Cerebellar nuclear complex (tissue), 1 donor: ENCODE measurements around the gene CCDC60.
"Not testable (repeated sequence)": the region's sequence is repeated elsewhere in the genome, so short reads cannot be mapped to it uniquely, and the experiment has no call there.

Experiments used
- DNase-seq, 2 experiments: peaks; one replicate each; lab custom pipeline; 2025; lab: John Stamatoyannopoulos, UW

CCDC60 gene

DNA sequence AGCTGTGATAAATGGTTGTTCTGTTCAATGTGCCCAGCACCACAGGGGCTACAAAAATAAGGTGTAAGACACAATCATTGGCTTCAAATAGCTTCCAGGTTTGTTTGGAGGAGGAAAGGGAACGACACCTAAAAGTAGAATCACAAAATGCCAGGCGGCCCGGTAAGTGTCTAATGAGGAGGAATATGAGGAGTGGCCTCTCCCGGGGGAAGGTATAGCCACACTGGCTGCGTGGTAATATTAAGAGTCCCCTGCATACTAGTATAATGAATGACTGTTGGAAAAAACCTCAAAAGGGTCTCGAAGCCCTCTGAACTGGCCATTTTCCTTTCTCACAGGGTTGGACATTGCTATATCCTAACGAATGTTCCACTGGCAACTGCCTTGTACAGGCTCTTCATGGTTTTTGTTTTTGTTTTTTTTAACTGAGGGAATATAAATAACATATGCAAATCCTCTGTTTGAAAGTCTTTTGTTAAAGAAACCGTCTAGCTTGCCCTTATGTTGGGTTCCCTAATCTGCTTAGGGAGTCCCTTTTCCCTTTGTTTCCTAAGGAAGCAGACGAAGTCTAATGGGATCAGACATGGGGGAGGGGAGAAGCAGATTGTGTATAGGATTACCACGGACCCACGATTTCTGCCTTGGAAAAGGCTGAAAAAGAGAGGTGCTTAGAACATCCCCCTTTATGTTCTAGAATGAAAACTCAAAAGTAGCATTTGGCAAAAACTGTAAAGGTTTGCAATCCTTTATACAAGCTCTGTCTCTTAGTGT is 4.2 kb downstream of the CCDC60 start:
- no peak for DNase-seq

DNA sequence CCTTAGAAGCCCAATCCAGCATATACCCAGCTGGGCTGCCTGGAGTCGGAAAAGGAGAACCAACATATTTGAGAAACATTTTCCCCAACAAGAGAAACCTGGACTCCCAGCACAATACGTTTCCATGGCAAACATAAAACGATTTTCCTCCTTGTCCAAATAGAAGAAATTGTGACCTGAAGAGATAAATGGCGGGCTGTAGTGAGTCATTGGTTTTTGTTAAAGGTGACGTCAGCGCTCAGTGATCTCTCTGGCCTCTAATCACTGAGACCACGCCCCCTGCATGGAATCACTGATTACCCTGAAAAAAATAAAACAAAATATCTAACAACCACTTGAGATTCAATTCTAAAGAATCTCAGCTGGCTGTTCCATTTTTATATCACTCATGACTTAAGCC is 6.0 kb downstream of the CCDC60 start:
- DNase-seq, result no peak

DNA sequence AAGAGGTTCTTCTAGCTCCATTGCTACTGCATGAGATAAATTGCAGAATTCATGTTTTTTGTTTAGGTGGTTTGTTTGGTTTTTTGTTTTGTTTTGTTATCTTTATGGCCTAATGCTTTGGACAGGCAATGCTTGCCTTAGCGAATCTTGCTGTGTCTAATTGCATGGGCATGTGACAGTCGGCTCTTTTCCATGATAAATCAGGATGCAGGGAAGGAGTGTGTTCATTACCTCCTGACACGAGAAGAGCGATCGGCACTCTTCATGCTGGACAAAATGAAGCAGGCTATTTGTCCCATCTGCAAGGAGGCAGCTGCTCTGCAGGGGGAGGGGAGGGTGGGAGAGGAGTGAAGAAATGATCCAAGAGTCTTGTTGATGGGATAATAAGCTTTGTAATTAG is 6.5 kb downstream of the CCDC60 start:
- DNase-seq, result no peak

DNA sequence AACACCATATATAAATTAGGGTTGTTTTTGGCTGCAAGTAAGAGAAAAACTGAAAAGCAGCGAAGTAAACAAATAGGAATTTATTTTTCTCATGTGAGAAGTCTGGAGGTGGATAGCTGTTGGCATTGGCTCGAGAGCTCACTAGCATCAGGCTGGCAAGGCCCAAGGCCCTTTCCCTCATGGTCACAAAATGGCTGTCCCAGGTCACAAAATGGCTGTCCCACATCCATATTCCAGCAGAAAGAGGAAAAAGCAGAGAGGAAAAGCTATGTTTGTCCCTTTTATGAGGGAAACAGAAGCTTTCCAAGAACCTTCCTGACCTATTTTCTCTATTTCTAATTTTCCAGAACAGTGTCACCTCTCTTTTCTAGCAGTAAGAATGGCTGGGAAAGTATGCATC is 7.5 kb downstream of the CCDC60 start:
- DNase-seq, result no peak

DNA sequence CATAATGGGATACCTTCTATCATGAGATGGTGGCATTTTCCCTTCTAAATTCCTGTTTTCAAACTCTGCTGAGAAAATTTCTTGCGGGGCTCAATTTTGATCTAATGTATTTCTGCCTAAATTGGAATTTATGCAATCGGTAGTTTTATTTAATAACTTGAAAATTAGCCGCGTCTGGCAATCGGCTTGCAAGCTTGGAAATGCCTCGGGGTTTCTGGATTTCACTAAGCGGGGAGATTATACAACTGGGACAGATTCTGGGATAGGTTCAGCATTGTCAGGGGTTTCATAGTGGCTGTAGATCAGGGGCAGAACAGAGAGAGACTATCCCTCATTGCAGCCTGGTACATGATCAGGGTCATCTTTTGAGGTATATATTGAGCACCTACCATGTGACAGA is 8.6 kb downstream of the CCDC60 start:
- no peak for DNase-seq

DNA sequence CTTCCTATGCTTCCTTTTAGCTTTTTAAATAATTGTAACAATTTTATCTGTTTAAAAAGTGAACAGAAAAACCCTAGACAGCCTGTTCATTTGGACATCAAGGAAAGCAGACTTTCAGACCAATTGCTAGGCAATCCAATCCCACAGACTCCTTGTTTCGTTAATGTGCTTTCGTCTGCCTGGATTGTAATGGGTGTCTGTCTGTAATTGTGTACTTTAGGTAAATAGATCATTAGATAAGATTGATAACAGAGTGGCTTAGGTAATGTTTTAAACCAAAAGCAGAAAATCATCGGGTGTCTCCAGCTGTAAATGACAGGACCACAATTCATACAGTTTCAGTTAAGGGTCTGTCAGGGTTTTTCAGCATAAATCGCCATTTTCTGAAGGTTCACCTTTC is 19.6 kb downstream of the CCDC60 start:
- no peak for DNase-seq

DNA sequence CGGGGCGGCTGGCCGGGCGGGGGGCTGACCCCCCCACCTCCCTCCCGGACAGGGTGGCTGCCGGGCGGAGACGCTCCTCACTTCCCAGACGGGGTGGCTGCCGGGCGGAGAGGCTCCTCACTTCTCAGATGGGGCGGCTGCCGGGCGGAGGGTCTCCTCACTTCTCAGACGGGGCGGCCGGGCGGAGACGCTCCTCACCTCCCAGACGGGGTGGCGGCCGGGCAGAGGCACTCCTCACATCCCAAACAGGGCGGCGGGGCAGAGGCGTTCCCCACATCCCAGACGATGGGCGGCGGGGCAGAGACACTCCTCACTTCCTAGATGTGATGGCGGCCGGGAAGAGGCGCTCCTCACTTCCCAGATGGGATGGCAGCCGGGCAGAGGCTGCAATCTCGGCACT is 25.8 kb downstream of the CCDC60 start:
- DNase-seq, result not testable (repeated sequence)

DNA sequence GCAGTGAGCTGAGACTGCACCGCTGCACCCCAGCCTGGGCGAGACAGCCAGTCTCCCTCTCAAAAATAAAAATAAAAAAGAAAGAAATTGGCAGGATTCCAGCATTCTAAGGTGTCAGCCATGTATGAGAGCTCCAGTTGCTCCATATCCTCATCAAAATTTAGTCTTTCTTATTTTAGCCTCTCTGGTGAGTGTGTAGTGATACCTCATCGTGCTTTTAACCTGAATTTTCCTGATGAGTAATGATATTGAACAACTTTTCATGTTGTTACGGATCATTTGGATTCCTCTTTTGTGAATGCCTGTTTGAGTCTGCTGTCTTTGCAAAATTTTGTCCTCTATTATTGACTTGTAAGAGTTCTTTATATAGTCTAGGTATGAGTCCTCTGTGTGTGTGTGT is 28.5 kb downstream of the CCDC60 start:
- no peak for DNase-seq

DNA sequence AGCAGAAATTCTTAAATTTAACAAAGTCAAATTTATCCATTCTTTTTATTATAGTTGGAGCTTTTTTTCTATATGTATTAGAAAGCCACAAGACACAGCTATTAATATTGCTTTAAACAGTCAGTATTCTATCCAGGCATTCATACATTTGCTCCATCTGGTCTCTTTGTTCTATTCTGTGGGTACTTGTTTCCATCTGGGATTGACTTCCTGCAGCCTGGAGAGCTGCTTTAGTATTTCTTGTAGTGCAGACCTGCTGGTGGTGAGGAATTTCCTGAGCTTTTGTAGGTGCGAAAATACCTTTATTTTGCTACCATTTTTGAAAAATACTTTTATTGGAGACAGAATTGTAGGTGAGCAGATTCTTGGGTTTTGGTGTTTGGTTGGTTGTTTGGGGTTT is 29.0 kb downstream of the CCDC60 start:
- DNase-seq, result no peak

DNA sequence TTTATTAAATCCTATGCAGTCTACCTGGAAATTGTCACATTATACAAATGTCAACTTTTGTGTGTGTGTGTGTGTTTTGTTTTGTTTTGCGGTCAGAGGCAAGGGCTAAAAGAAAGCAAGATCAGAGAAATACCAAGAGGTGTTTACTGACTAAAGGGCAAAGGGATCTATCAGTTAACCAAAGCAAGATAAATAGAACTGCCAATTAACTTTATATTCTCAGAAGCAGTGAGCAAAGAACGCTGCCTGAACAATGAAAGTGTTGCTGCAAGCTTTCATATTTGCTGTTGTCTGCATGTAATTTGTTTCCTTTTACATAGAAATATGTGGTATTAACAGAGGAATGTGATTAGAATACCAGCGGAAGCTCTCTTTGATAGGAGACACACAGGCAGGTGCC is 30.9 kb downstream of the CCDC60 start:
- DNase-seq, result no peak

DNA sequence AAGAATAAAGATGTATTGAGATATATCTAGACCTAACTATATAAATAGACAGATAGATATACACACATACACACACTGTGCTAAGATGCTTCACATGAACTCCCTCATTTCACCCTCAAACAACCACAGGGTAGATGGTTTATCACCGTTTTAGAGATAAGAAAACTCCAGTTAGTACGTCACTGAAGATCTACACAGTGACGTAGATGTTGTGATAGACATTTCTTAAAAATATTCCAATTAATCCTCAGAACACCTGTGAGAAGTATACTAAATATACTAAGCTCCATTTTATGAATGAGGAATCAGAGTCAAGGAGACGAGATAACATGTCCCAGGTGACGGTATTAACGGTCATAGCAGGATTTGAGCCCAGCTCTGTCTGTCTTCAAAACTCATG is 31.5 kb downstream of the CCDC60 start:
- no peak for DNase-seq

DNA sequence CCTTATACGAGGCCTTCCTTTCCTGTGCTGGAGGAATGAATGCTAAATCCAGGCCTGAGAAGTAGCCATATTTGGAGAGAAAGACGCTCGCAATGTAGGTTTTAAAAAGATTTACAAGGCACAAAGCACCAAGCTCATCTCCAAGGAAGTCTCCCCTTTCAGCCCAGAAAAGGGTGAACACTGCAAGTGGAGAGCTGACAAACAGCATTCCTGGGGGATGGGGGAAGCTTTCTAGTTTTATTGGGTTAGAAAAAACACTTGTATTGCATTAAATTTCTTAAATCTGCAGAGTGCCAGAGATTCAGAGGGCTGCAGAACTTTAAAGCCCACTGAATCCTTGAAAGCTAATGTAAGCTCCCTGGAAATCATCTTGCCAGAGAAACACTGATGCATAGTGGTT is 34.6 kb downstream of the CCDC60 start:
- DNase-seq, result no peak

DNA sequence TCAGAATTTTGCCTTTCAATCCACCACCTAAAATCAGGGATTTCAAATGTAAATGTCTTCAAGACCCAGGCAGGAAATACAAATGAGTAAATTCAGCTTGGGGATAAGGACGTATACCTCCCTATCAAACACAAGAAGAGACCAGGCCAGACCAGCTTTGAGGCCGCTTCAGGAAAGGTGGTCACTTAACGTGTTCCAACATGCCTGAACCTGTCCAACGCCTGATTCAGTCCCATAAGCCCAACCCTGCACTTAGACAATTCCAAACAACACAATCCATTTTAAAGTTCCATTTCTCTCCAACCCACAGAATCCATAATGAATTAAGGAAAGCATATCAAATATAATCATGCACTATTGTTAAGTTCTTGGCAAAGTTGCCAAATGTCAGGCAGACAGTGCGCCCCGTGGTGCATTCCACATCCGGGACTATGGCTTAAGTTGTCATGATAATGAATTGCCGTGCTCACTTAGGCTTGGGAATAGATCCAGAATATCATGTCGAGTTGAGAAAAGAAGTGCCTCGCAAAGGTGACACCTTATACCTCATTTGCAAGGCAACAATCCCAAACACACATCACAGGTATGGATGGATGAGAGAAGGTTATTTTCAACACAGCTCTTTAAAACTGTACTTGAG is 35.5 kb downstream of the CCDC60 start:
- no peak for DNase-seq

DNA sequence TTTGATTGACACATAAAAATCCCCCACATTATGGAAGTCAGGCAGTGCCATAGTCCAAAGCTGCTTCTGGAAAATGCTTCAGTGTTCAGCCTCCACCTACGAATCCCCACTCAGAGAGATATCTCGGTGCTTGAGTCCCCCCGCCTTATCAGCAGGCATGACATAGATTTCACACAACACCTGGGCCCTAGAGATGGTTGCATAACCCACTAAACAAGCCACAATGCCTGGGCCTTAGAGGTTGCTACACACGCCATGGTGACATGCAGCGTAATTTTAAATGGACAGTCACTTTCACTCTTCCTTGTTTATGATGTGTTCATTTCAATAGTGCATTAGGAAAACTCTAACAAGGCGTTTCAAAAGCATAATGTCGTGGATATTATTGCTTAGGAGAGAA is 38.0 kb downstream of the CCDC60 start:
- no peak for DNase-seq

DNA sequence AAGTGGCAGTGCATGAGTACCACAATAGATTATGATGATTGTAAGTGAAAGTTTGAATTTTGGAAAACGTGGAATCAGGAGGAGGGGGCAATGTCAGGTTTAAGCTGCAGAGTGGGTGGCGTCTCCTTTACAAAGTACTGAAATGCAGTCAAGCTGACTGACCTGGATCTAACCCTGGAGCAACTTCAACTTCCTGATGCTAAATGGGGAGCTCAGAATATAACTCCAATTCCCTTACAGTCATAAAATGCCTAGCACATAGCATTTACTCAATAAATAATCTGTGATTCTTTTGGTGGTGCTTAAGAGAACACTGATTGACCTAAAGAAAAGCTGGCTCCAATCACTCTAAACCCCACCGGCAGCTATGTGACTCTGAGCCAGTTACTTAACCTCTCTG is 38.5 kb downstream of the CCDC60 start:
- DNase-seq, result no peak

DNA sequence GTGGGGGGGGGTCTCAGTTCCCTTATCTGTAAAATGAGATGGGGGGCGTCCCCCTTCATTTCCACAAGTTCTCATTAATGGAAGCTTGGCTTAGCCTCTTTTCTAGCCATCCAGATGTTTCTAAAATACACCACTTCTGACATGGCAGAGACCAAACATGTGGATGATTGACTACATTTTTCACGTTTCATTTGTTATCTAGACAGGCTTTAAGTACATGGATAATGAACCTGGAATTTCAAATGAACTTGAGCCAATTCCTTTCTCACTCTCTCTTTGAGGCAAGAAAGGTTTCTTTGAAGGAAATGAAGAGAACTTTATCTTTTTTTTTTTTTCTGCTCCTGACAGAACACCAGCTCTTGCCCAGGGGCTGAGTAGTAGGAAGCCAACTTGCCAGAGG is 39.1 kb downstream of the CCDC60 start:
- DNase-seq, result no peak

DNA sequence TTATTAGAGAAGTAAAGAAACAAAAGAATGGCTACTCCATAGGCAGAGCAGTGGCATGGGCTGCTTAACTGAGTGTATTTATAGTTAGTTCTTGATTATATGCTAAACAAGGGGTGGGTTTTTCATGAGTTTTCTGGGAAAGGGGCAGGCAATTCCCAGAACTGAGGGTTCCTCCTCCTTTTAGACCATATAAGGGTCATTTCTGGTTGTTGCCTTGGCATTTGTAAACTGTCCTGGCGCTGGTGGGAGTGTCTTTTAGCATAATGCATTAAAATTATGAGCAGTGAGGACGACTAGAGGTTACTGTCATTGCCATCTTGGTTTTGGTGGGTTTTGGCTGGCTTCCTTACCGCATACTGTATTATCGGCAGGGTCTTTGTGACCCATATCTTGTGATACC is 40.1 kb downstream of the CCDC60 start:
- no peak for DNase-seq

DNA sequence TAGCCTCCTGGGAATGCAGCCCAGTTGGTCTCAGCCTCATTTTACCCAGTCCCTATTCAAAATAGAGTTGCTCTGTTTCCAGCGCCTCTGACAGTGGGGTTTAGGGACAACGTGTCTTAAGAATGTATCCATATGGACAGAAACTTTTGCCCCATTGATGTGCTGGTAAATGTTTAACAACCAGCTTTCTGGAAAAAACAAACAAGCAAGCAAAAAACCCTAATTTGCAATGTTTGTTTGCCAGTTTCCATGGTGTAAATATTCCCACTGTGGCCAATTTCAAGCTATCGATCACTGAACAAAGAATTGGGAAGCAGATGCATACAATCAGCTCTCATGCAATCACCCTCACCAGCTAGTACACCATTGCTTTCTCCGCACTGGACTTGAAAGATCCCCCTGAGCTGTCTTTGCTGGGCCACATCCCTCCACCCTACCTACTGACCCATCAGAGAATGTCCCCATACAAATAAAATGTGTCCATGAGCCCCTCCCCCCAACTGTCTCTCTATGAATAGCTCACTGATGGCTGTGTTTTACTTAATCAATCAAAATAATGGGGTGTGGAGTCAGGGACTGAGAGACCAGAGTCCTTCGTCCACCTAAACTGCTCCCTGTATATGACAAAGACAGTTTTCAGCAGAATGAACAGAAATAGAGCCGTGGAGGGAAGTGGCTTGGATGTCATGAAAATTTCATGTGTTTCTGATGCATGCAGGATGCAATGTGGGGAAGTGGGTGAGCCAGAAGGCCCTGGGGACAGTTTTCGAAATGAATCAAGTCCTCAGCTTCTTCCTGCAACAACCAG is 40.8 kb downstream of the CCDC60 start:
- DNase-seq, result no peak

DNA sequence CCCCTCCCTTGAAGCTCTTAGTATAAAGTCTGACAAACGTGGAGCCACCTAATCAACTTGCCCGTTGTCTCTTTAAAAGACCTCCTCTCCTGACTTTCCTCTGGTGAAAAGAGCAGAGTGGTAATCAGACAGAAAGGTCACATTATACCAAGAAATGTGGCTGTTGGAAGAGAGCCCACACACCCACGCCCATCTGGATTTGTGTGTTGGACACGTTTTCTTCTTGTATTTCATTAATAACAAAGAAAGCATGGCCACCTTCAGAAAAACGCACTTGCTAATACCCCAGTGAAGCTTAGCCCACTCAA is 41.3 kb downstream of the CCDC60 start:
- DNase-seq, result no peak

DNA sequence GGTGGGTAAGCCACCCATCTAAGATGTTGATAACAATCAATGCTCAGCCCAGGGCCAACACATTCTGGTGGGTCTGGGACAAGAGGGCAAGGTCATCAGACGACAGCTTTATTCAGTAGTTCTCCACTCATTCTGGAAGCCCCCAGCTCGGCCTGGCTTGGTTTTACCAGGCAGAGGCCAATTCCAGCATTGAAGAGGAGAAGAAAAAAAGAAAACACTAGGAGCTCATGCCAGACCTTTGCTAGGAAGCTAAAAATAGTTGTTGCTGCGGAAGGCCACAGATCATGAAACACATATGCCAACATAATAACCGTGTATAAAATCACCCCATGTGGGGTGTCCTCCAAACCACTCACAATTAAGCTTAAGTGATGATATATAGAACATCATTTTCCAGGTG is 44.4 kb downstream of the CCDC60 start:
- no peak for DNase-seq

DNA sequence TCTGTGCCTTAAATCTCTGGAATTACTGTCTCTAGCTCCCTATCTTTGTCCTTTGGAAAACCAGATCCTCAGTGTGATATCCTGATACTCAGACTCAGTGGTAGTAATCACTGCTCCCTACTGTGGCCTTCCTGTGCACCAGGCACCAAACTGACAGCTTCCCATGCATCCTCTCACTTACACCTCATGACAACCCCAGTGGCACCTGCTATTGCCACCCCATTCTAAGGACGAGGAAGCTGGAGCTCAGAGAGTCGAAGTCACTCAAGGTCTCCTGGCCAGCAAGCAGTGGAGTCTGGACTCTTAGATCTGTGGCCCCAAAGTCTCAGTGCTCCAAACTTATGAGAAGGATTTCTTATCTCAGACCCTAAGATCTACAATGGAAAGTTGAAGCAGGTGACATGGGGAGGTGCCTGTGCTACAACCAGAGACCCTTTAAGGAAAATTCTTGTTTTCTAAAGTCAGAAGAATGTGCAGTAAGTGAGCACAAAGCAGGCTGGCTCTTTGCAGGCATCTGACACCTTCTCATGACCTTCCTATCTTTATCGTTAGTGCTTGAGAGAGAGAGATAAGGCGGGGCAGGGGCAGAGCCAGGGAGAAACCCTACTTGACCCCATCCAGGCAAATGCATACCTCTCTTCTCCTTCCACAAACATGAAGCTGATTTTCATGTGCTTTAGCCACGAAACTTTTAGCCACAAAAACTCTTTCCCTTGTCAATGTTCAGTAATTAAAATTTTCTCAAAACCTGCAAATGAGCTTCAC is 47.1 kb downstream of the CCDC60 start:
- no peak for DNase-seq

DNA sequence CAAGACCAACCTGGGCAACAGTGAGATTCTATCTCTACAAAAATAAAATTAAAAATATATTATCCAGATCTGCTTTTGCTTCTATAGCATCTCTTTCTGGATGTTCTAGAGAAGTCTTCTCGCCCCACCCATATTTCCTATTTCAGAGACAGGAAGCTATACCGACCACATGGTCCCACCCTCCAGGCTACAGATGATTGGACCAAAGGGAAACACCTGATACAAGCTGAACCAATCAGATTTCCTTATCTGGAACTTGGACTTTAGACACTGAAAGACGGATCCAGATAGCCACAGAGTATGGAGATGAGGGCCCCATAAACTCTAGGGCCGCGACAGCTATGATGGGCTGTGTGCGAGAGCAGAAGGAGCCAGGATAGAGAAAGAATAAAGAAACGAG is 48.7 kb downstream of the CCDC60 start:
- DNase-seq, result no peak

DNA sequence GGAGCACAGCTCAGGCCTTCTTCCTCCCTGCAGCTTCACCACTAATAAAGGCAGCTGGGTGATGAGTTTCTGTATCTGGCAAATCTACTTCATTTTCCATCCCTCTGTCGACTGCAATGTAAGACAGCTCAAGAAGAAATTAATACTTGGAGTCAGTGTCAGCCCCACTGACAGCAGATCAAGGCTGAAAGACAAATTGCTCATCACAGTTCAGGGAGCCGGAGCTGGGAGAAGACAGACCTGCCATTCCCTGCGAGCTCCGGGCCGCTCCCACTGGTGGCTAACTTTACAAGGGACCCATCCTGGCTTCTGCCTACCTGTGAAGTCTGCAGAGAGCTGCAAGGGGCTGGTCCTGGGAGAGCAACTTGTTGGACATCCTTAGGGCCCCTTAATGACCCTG is 49.8 kb downstream of the CCDC60 start:
- DNase-seq, result no peak
